ENCODE results near the gene ATG2A.

ATG2A gene

GRCh38 chr11:64916775-64917662 is at the start of gene ATG2A:
Gene ATG2A (minus strand): TSS chr11:64917209. CDS start chr11:64917135, 74 bp downstream.
- DNase-seq, result peak; percentile 97

DNA sequence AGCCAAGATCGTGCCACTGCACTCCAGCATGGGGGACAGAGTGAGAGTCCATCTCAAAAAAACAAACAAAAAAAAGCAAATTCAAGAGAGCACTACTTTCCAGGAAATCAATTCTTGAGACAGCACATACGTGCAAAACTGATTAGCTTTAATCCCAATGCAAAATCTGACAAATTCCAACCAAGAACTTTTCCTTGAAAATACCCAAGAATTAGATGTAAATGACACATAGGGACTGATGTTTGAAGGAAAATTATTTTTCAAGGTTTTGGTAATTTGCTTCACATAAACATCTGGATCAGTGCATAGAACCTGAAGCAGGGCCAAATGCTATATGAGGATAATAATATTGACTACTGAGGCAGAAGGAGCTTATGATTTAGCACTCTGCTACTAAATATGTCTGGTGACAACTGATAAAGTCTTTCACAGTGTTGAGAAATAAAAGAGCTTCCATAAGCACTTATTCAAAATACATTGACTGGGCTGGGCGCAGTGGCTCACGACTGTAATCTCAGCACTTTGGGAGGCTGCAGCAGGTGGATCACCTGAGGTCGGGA is 46.1 kb upstream of the ATG2A start:
- no peak for DNase-seq

GRCh38 chr11:64960719-64961118 is 43.7 kb upstream of the ATG2A start:
- DNase-seq, result no peak

DNA sequence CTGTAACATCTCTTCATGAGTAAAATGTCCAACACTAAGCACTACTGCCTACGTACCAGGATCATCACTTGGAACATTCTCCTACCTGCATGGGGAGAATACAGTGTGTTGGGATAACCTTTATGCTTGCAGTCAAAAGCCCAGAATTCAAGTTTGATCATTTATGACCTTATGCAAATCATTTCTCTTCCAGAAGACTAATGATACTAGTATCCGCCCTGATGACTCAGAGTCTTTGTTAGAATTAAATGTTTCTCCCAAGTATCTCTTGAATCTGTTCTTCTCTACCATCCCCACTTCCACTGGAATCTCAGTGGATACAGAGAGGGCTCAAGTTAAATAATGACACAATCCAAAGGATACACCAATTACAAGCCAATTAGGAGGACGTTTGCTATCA is 42.5 kb upstream of the ATG2A start:
- no peak for DNase-seq

DNA sequence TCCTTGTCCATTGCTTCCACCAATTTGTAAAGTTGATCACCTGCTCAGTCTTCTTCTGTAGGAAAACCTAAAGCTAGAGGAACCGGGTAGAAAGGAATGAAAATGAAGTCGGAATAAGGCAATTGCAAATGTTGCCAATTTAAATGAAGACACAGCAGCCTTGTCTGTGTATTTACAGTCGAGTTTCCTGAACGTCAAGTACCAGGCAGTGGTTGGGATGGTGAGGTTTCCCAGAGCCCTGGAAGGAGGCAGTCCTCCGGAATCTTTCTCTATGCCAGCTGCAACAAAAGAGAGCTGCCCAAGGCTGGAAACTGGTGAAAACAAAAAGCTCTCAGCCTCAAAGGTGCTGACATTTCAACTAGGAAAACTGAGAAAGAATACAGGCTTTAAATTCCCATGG is 37.2 kb upstream of the ATG2A start:
- no peak for DNase-seq

DNA sequence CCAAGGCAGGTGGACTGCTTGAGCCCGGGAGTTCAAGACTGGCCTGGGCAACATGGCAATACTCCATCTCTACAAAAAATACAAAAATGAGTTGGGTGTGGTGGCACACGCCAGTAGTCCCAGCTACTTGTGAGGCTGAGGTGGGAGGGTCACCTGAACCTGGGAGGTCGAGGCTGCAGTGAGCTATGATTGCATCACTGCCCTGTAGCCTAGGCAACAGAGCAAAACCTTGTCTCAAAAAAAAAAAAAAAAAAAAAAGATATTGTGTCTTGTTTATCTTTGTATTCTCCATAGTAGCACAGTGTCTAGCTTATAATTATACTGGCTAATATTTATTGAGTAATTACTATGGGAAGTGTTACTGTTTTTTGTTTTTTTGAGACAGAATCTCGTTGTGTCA is 34.5 kb upstream of the ATG2A start:
- DNase-seq, result no peak

GRCh38 chr11:64947208-64947814 is 30.3 kb upstream of the ATG2A start:
- DNase-seq, result no peak

GRCh38 chr11:64936539-64936938 is 19.5 kb upstream of the ATG2A start:
- DNase-seq, result no peak

GRCh38 chr11:64935359-64936081 is 18.5 kb upstream of the ATG2A start, which contains the start of gene GPHA2:
Gene GPHA2 (minus strand): TSS chr11:64935893. CDS start chr11:64935460, 433 bp downstream.
- DNase-seq, result no peak

GRCh38 chr11:64934682-64935358 is 17.8 kb upstream of the ATG2A start:
- DNase-seq, result no peak

- DNase-seq, result no peak
Measured at GRCh38 chr11:64933935-64934681, 17.1 kb upstream of the ATG2A start.

DNA sequence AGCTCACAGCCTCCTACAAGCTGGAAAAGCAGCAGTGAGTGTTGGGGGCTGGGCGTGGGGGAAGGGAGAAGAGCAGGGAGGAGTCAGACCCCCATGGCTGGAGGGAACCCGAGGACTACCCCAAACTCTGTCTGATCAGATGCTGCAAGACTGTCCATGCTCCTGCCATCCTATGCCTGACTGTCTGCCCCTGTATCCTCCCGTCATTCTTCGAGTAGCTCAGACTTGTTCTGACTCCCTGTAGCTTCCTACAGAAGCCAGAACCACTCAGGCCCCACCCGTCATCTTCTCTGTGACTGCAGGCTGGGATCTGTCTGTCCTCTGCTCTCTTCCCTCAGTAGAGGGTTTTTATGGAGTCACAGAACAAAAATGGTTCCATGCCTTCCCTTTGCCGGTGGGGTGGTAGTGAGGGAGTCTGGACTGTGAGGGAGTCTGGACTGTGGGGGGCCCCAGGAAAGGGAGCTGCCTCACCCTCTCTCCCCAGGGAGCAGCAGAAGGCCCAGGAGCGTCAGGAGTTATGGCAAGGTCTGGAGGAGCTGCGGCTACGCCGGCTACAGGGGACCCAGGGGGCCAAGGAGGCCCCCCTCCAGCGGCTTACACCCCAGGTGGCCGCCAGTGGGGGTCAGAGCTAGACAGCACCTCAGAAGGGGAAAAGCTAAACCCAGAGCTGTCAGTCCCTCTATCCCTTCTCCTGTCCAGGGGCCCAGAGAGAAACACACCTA is 16.4 kb upstream of the ATG2A start:
- no peak for DNase-seq

DNA sequence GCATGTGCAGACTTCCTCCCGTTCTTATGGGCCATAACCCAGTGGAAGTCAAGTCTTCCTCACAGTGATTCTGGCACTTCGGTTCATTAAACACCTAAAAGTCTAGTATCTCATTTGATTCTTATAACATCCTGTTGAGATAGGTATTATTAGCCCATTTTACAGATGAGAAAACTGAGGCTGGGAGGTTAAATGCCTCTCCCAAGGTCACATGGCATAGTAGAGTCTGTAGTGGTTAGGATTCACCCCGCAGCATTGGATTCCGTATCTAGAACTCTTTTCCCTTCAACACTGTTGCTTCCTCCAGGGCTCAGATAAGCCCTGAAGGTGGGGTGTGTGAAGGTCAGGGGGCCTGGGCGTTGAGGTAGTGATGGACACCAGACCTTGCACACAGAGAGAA is 15.3 kb upstream of the ATG2A start:
- DNase-seq, result no peak

DNA sequence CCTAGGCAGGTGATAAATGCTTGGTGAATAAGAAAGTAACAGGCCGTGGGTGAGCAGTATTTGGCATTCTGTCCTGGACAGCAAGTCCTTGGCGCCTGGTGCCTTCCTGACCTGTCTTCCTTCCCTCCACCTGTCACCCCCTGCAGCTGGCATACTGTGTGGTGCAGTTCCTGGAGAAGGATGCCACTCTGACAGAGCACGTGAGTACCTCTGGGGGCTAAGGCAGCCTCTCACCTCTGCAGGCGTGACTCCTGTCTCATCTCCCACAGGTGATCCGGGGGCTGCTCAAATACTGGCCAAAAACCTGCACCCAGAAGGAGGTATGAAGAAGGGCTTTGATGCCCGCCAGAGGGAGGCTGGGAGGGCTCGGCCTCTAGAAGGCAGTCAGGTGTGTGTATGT is 14.3 kb upstream of the ATG2A start:
- no peak for DNase-seq

DNA sequence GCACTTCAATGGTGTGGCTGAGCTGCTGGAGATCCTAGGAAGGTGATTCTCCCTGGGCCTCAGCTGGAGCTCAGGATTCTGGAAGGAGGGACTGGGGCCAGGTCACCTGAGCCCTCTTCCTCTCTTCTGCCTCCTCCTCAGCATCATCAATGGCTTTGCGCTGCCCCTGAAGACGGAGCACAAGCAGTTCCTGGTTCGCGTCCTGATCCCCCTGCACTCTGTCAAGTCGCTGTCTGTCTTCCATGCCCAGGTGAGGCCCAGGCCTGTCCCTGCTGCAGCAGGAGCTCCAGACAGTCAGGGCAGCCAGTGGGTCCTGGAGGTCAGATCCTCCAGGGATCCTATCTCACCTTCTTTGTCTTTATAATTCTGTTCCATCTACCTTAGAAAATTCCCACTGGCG is 13.3 kb upstream of the ATG2A start:
- no peak for DNase-seq

DNA sequence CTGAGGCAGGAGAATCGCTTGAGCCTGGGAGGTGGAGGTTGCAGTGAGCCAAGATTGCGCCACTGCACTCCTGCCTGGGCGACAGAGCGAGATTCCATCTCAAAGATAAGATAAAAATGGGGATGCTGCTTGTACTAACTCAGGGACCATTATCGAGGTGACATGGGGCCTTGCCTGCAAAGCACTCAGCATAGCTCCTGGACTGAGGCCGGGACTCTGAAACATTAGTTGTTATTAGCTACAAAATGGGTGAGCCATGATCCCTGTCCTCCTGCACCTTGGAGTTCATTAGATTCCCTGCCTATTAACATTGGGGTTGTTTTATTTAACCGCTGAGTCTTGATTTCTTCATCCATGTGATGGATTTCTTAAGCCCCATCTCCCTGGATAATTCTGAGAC is 12.6 kb upstream of the ATG2A start:
- no peak for DNase-seq

GRCh38 chr11:64928957-64929356 is 11.9 kb upstream of the ATG2A start:
- DNase-seq, result no peak

GRCh38 chr11:64926689-64927088 is 9.7 kb upstream of the ATG2A start:
- no peak for DNase-seq

GRCh38 chr11:64925536-64926436 is 8.8 kb upstream of the ATG2A start:
- DNase-seq, result no peak

DNA sequence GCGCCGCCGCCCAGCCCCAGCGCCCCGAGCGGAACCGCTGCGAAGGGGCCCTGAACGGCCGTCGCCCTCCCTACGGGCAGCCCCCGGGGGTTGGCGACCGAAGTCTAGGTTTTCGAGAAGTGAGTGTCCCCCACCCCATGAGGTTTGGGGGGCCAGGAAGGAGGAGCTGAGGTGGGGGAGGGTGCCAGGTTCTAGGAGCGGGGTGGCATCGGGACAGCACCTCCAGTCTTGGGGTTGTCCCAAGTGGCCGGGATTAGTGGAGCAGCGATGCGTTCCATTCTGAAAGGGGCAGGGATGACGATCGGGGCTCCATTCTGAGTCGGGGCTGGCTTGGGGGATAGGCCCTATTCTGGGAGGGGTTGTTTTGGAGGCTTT is 7.9 kb upstream of the ATG2A start:
- DNase-seq, result no peak
